HepG2 (cell line): Measurements from ENCODE around the gene ERLIN1. TPM values are rescaled to one million over a fixed set of nuclear protein-coding genes. Genes with fewer than 3 reads are reported as not detected.

ENCODE experiments used
- AFF4 ChIP-seq: sonication (generic); formaldehyde crosslinking; IDR thresholded peaks from 2 replicates; pipeline ENCODE4 v1.4.0; 2020; ENCODE audit warnings: missing genetic modification reagents
- ATM ChIP-seq: fragments of 450-650 bp; IDR thresholded peaks from 2 replicates; pipeline ENCODE4 v1.7.1; 2017; ENCODE audit warnings: mild to moderate bottlenecking, borderline replicate concordance
- BRF2 ChIP-seq: sonication (generic); formaldehyde crosslinking; IDR thresholded peaks from 2 replicates; pipeline ENCODE4 v1.8.1; 2022; ENCODE audit warnings: mild to moderate bottlenecking, missing genetic modification reagents
- ELF3 ChIP-seq: IDR thresholded peaks from 2 replicates; pipeline ENCODE4 v1.6.1; 2016; ENCODE audit warnings: missing genetic modification reagents, missing compliant biosample characterization
- HIVEP1 ChIP-seq: sonication (generic); formaldehyde crosslinking; IDR thresholded peaks from 2 replicates; pipeline ENCODE4 v1.4.0; 2020; ENCODE audit warnings: mild to moderate bottlenecking, missing genetic modification reagents
- KDM3A ChIP-seq: IDR thresholded peaks from 2 replicates; pipeline ENCODE4 v1.6.1; 2018; ENCODE audit warnings: low read depth, missing compliant biosample characterization
- KLF16 ChIP-seq, 2 experiments: sonication (generic) in 1 of 2; formaldehyde crosslinking in 1 of 2; IDR thresholded peaks; 2 replicates each; pipeline versions ENCODE4 v1.6.1 to v1.8.0; 2016 to 2023; ENCODE audit warnings: missing genetic modification reagents in 2 of 2, missing compliant biosample characterization in 1 of 2
- RBM39 ChIP-seq: fragments of 200-400 bp; formaldehyde crosslinking; IDR thresholded peaks from one replicate; pipeline ENCODE4 v1.6.1; 2018; ENCODE audit warnings: antibody characterized with exemption, mild to moderate bottlenecking, low read depth, low read length; ENCODE audit not compliant: poor library complexity, severe bottlenecking
- ZNF253 ChIP-seq: sonication (generic); formaldehyde crosslinking; IDR thresholded peaks from 2 replicates; pipeline ENCODE4 v1.8.0; 2022; ENCODE audit warnings: mild to moderate bottlenecking, missing genetic modification reagents, borderline replicate concordance
- ZNF33A ChIP-seq: sonication (generic); formaldehyde crosslinking; IDR thresholded peaks from 2 replicates; pipeline ENCODE4 v1.5.1; 2020; ENCODE audit warnings: missing genetic modification reagents, mild to moderate bottlenecking, moderate library complexity, borderline replicate concordance
- ZNF441 ChIP-seq: sonication (generic); formaldehyde crosslinking; IDR thresholded peaks from 2 replicates; pipeline ENCODE4 v1.7.0; 2021; ENCODE audit warnings: missing genetic modification reagents, borderline replicate concordance
- ZNF678 ChIP-seq: sonication (generic); formaldehyde crosslinking; IDR thresholded peaks from 2 replicates; pipeline ENCODE4 v1.4.0; 2020; ENCODE audit warnings: mild to moderate bottlenecking, missing genetic modification reagents
- ZNF772 ChIP-seq: sonication (generic); formaldehyde crosslinking; IDR thresholded peaks from 2 replicates; pipeline ENCODE4 v1.5.0; 2020; ENCODE audit warnings: mild to moderate bottlenecking, missing genetic modification reagents
- ZSCAN22 ChIP-seq: sonication (generic); formaldehyde crosslinking; IDR thresholded peaks from 2 replicates; pipeline ENCODE4 v1.4.0; 2020; ENCODE audit warnings: mild to moderate bottlenecking, missing genetic modification reagents
- polyA plus RNA-seq, 8 experiments: library from polyadenylated mRNA; depleted of rRNA in 3 of 8; stranded (reverse) in 7 of 8; unstranded in 1 of 8; fragments of >200 nt; fragmentation: Illumina TruSeq in 4 of 8; extraction: Trizol in 4 of 8; gene quantifications; 2 replicates each; pipeline versions ENCODE4 v1.2.1 to v1.2.3, GENCODE V29; 2011 to 2016; ENCODE audit warnings: low read depth in 4 of 8, missing spikeins in 1 of 8, mixed read lengths in 1 of 8; ENCODE audit not compliant: insufficient read depth in 1 of 8
- total RNA-seq, 5 experiments: library from RNA; depleted of rRNA; stranded (reverse); fragments of >200 nt; fragmentation: Illumina TruSeq; extraction: Trizol; gene quantifications; 2 replicates each; pipeline ENCODE4 v1.2.3, GENCODE V29; 2016; ENCODE audit warnings: low read depth in 1 of 5
- TF ChIP-seq, protein P1 (sequence below): sonication (generic); formaldehyde crosslinking; IDR thresholded peaks from 2 replicates; pipeline ENCODE4 v1.4.0; 2020; ENCODE audit warnings: mild to moderate bottlenecking, missing genetic modification reagents, borderline replicate concordance
- TF ChIP-seq, protein P2 (sequence below): sonication (generic); formaldehyde crosslinking; IDR thresholded peaks from 2 replicates; pipeline ENCODE4 v1.5.1; 2020; ENCODE audit warnings: missing genetic modification reagents, mild to moderate bottlenecking, borderline replicate concordance
- TF ChIP-seq, protein P3 (sequence below): sonication (generic); formaldehyde crosslinking; conservative IDR thresholded peaks from 2 replicates; pipeline ENCODE4 v1.8.0; 2022; ENCODE audit warnings: missing genetic modification reagents
- TF ChIP-seq, protein P4 (sequence below): sonication (generic); formaldehyde crosslinking; IDR thresholded peaks from 2 replicates; pipeline ENCODE4 v1.5.0; 2020; ENCODE audit warnings: missing genetic modification reagents, mild to moderate bottlenecking, borderline replicate concordance

ERLIN1 gene
- total and polyA plus RNA-seq, 2 of the 13 experiments (the other 11 are each of a cell fraction or from before 2014, with no cell fraction given): 56.8 to 69.3 TPM

DNA sequence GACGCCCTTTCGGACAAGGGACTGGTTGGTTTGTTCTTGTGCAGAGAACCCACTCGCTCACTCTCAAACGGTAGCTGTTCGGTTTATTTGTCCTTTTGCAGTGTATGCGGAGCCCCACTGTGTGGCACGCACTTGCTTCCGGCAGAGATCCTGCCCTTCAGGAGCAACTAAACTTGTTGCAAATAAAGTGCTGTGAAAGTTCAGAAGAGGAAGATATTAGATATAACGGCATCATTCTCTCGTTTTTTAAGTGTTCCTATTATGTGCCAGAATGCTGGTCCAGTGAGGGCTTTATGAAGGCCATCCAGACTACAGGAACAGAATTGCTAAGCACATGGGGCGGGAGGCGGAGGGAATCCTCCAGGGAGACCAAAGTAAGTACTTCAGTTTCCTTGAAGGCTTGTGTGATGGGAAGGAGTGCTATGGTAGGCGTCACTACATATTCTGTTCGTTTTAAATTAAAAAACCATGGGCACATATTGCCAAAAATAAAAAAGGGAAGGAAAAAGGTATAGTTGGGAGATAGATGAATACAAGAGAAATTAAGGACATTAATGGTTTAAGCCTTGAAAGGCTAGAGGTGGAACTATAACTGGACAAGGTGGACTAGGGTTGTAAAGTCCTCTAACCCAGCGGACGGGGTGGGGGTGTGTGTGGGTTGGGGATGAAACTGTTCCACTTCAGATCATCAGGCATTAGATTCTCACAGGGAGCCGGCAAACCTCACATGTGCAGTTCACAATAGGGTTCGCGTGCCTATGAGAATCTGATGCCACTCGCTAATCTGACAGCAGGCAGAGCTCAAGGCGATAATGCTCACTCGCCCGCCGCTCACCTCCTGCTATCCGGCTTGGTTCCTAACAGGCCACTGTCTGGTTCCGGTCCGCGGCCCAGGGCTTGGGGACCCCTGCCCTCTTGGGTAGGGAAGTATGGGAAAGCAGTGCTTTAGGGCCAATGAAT, 704 bp upstream of the ERLIN1 start (continued):
- TF ChIP-seq, protein P1, sequence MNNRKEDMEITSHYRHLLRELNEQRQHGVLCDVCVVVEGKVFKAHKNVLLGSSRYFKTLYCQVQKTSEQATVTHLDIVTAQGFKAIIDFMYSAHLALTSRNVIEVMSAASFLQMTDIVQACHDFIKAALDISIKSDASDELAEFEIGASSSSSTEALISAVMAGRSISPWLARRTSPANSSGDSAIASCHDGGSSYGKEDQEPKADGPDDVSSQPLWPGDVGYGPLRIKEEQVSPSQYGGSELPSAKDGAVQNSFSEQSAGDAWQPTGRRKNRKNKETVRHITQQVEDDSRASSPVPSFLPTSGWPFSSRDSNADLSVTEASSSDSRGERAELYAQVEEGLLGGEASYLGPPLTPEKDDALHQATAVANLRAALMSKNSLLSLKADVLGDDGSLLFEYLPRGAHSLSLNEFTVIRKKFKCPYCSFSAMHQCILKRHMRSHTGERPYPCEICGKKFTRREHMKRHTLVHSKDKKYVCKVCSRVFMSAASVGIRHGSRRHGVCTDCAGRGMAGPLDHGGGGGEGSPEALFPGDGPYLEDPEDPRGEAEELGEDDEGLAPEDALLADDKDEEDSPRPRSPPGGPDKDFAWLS (CRISPR knock-in tag): no peak
- TF ChIP-seq AFF4 (CRISPR knock-in tag) (no peak), ZNF772 (no peak), ATM (no peak), ZNF441 (CRISPR knock-in tag) (no peak), ZNF33A (no peak), ELF3 (CRISPR knock-in tag) (no peak; the same call in 1 of the 2 replicates), BRF2 (CRISPR knock-in tag) (no peak), ZSCAN22 (CRISPR knock-in tag) (0 out of 2 replicates have a peak, but pooled peaks have one; percentile 4), KLF16 (CRISPR knock-in tag; IDR thresholded peaks at IDR 0.05) (no peak), ZNF253 (CRISPR knock-in tag) (no peak), ZNF678 (CRISPR knock-in tag) (no peak), RBM39 (no peak), KDM3A (no peak), HIVEP1 (no peak)
- TF ChIP-seq, protein P2, sequence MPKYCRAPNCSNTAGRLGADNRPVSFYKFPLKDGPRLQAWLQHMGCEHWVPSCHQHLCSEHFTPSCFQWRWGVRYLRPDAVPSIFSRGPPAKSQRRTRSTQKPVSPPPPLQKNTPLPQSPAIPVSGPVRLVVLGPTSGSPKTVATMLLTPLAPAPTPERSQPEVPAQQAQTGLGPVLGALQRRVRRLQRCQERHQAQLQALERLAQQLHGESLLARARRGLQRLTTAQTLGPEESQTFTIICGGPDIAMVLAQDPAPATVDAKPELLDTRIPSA (CRISPR knock-in tag): no peak
- TF ChIP-seq, protein P3, sequence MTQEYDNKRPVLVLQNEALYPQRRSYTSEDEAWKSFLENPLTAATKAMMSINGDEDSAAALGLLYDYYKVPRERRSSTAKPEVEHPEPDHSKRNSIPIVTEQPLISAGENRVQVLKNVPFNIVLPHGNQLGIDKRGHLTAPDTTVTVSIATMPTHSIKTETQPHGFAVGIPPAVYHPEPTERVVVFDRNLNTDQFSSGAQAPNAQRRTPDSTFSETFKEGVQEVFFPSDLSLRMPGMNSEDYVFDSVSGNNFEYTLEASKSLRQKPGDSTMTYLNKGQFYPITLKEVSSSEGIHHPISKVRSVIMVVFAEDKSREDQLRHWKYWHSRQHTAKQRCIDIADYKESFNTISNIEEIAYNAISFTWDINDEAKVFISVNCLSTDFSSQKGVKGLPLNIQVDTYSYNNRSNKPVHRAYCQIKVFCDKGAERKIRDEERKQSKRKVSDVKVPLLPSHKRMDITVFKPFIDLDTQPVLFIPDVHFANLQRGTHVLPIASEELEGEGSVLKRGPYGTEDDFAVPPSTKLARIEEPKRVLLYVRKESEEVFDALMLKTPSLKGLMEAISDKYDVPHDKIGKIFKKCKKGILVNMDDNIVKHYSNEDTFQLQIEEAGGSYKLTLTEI: no peak
- TF ChIP-seq, protein P4, sequence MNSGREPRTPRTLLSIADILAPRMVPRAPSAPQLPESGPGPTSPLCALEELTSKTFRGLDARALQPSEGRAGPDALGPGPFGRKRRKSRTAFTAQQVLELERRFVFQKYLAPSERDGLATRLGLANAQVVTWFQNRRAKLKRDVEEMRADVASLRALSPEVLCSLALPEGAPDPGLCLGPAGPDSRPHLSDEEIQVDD: no peak
